ENCODE data around the gene TEAD1.
A peak's percentile ranks its signal among the peaks of the same experiment; 100 is the strongest.

Gene TEAD1

DNA sequence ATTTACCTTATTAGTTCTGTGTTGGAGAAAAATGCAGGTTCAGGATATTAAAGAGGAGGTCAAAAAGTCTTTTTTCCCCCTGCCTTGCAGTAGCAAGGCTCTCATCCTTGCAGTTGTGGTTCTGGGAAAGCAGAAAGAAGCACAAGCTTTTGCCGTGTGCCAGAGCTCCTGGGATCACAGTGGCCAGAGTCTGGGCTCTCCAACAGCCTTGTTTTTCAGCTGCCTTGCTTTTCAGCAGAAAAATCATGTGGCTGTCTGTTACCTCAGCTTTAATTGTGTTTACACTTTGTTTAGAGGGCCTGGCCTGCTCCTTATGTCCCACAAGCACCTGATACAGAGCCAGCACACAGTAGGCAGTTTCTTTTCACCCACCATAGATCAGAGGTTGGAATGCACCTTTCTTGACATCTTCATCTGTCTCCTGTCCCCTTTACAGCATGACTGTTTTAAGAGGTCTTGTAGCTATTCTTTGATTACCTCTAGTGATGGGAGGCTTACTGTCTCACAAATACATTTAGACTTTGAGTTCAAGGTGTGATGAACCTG lies 67.5 kb downstream of the TEAD1 start:
- no peak for TF ChIP-seq Cebpa-rat (IDR thresholded peaks at IDR 0.05)
- Histone ChIP-seq H3K9me3 (replicated peaks in 1 of 11) (peaks cover 0 to 12% (median 0%) of the 10 kb centered on the region in 11 experiments; a peak in 4 of 22 replicates), H3K27ac (no peak overlapping the region), H3K4me2 (no peak overlapping the region), H3K4me1 (peaks cover 0 to 3% (median 0%) of the 10 kb centered on the region in 10 experiments; a peak in 4 of 20 replicates), H3K4me3 (no peak overlapping the region), H4K20me1 (no peaks in the 10 kb centered on the region), H3K9ac (no peak overlapping the region), H3K36me3 (no peaks in the 10 kb centered on the region), H3K27me3 (0 out of 22 replicates have a peak, but pooled peaks cover 0 to 3% (median 0%) of the 10 kb centered on the region in 11 experiments)

DNA sequence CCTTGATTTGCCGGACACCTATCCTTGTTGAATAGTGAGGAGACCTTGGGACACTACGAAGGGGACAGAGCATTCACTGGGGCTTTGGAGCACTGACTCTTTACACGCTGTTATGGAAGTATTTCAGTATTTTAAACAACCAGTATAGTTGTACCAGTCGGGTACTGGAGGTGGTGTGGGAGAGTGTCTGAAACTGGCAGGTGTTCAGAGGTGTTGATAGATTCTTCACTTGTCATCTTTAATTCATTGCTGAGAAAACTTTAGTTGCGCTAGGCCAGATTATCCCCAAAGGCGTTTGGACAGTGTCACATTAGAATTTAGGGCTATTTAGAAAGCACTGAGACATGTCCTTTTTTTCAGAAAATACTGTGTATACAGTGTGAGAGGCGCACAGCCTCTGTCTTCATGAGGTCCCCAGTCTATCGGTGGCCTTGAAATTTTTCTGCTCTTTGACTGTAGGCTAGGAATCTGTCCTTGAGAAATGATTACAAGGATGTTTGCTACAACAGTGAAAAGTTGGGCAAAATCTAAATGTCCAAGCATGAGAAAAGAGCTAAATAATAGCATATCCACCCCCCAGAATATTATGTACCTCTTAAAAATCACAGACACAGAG lies 69.7 kb downstream of the TEAD1 start:
- TF ChIP-seq Cebpa-rat (IDR thresholded peaks at IDR 0.05) = no peak
- Histone ChIP-seq H4K20me1 (no peaks in the 10 kb centered on the region), H3K4me1 (peaks cover 0 to 5% (median 0%) of the 10 kb centered on the region in 10 experiments; a peak in 4 of 20 replicates), H3K9me3 (replicated peaks in 1 of 11) (peaks cover 0 to 12% (median 0%) of the 10 kb centered on the region in 11 experiments; a peak in 4 of 22 replicates), H3K27ac (no peak overlapping the region), H3K4me3 (no peak overlapping the region), H3K27me3 (0 out of 22 replicates have a peak, but pooled peaks cover 0 to 3% (median 0%) of the 10 kb centered on the region in 11 experiments), H3K36me3 (no peaks in the 10 kb centered on the region), H3K4me2 (no peak overlapping the region), H3K9ac (no peak overlapping the region)

- Histone ChIP-seq H3K36me3 (no peaks in the 10 kb centered on the region), H3K9ac (no peak overlapping the region), H3K4me3 (no peak overlapping the region), H3K27ac (no peak overlapping the region), H3K9me3 (replicated peaks in 1 of 11) (peaks cover 0 to 8% (median 0%) of the 10 kb centered on the region in 11 experiments; a peak in 4 of 22 replicates), H3K27me3 (0 out of 22 replicates have a peak, but pooled peaks cover 0 to 3% (median 0%) of the 10 kb centered on the region in 11 experiments), H3K4me1 (peaks cover 0 to 5% (median 0%) of the 10 kb centered on the region in 10 experiments; a peak in 4 of 20 replicates), H3K4me2 (no peak overlapping the region), H4K20me1 (no peaks in the 10 kb centered on the region; a peak in 1 of 22 replicates)
- TF ChIP-seq Cebpa-rat (IDR thresholded peaks at IDR 0.05) = no peak
Measured at GRCh38 chr11:12744826-12745502, 70.7 kb downstream of the TEAD1 start.

- Histone ChIP-seq H3K9ac (no peak overlapping the region), H3K27ac (no peak overlapping the region), H3K27me3 (0 out of 22 replicates have a peak, but pooled peaks cover 0 to 3% (median 0%) of the 10 kb centered on the region in 11 experiments), H3K4me3 (no peak overlapping the region), H3K36me3 (no peaks in the 10 kb centered on the region), H3K9me3 (replicated peaks in 1 of 11) (peaks cover 0 to under 1% (median 0%) of the 10 kb centered on the region in 11 experiments; a peak in 1 of 22 replicates), H4K20me1 (no peaks in the 10 kb centered on the region; a peak in 1 of 22 replicates), H3K4me2 (no peak overlapping the region), H3K4me1 (peaks cover 0 to 5% (median 0%) of the 10 kb centered on the region in 10 experiments; a peak in 4 of 20 replicates)
- no peak for TF ChIP-seq Cebpa-rat (IDR thresholded peaks at IDR 0.05)
Measured at GRCh38 chr11:12745787-12746186, 71.6 kb downstream of the TEAD1 start.

DNA sequence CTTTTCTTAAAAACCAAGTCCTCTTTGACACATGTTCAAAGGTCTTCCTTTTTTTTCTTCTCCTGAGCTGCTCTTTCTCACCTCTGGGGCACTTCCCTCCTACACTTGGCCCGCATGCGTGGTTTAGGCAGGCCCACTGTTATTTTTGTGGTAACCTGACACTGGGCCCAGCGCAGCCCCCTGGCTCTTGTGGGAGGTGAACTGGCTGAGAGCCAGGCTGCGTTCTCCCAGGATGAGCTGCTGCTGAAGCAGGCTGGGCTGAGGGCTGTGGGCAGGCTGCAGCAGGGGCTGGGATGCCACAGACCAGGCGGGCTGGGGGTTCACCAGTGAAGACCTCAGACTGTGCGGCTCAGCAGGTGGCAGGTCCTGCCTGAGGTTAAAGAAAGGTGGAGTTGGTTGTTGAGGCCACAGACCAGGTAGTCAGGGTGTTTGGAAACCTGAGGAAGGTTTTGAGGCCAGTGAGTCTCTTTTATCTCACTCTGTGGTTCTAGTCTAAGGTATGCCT lies 72.4 kb downstream of the TEAD1 start:
- Histone ChIP-seq H3K36me3 (no peaks in the 10 kb centered on the region), H4K20me1 (no peaks in the 10 kb centered on the region; a peak in 1 of 22 replicates), H3K27ac (no peak overlapping the region), H3K4me3 (no peak overlapping the region), H3K4me1 (peaks cover 0 to 5% (median 0%) of the 10 kb centered on the region in 10 experiments; a peak in 4 of 20 replicates), H3K4me2 (peak overlapping the region in 1 of 11 experiments; percentile 12; a peak in 1 of 22 replicates), H3K9me3 (replicated peaks in 1 of 11) (no peaks in the 10 kb centered on the region), H3K27me3 (0 out of 22 replicates have a peak, but pooled peaks cover 0 to 1% (median 0%) of the 10 kb centered on the region in 11 experiments), H3K9ac (no peak overlapping the region)
- TF ChIP-seq Cebpa-rat (IDR thresholded peaks at IDR 0.05) = no peak

DNA sequence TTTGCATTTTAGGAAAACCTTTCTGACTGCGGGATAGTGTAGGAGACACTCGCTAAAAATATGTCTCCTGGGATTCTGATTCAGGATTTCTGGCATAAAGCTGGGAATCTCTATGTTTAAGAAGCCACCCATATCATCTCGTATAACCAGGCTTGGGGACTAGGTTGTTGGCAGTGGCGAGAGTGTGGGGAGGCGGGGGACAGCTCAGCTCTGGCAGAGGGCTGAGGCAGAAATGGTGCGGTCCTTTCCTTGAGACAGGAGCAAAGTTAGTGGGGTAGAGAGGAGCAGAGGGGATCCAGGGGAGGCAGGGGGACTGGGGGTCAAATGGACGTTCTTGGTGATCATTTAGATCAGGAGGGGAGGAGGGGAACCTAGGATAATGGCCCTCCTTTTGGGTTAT lies 74.3 kb downstream of the TEAD1 start:
- TF ChIP-seq Cebpa-rat (IDR thresholded peaks at IDR 0.05) = no peak
- Histone ChIP-seq H3K9me3 (replicated peaks in 1 of 11) (no peaks in the 10 kb centered on the region), H4K20me1 (no peaks in the 10 kb centered on the region; a peak in 1 of 22 replicates), H3K27ac (no peak overlapping the region), H3K4me1 (peaks cover 0 to 5% (median 0%) of the 10 kb centered on the region in 10 experiments; a peak in 4 of 20 replicates), H3K4me3 (no peak overlapping the region), H3K27me3 (no peaks in the 10 kb centered on the region), H3K4me2 (no peak overlapping the region), H3K36me3 (no peaks in the 10 kb centered on the region), H3K9ac (no peak overlapping the region)

DNA sequence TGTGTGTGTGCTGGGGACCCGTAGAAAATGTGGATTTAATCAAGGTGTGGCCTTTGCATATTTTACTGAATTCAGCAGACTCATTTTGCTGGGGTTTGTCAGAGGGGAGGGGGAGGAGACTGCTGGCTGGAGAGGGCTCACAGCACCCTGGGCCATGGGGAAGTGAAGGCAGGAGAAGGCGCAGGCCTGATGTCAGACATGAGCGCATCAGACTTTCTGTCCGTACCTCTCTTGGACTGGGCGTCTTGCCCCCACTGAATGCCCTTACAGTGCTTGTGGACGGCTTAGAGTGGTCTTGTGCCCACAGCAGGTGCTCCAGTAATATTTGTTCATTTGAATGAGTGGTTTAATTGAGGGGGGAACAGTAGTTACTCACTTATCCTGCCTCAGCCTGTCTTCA lies 75.2 kb downstream of the TEAD1 start:
- H3K4me2 ChIP-seq = no peak overlapping the region
- no peaks in the 10 kb centered on the region; a peak in 1 of 22 replicates for H3K27me3 ChIP-seq
- no peaks in the 10 kb centered on the region for H3K36me3 ChIP-seq
- no peak for TF ChIP-seq Cebpa-rat (IDR thresholded peaks at IDR 0.05)
- peaks cover 0 to 5% (median 0%) of the 10 kb centered on the region in 10 experiments; a peak in 4 of 20 replicates for H3K4me1 ChIP-seq
- H3K9me3 ChIP-seq (replicated peaks in 1 of 11) = no peaks in the 10 kb centered on the region
- H3K9ac ChIP-seq = no peak overlapping the region
- no peak overlapping the region for H3K4me3 ChIP-seq
- H4K20me1 ChIP-seq = no peaks in the 10 kb centered on the region; a peak in 1 of 22 replicates
- no peak overlapping the region for H3K27ac ChIP-seq

DNA sequence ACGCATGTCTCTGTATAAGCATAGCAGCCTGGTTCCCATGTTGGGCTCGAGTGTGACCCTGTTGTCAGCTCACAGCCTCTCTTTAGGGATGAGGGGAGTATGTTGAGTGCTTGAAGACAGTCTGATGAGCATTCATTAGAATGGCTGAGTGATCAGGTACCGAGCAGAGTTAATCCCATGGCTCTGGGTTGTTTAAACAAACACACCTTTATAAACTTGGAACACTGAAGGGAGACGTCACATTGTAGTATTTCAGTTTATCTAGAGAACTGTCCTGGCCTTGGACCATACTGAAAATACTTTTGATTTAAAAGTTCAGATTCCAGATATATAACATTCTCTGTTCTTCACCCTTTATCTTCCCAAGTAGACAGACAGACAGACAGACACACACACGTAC lies 76.0 kb downstream of the TEAD1 start:
- H3K9ac ChIP-seq = no peak overlapping the region
- H3K27me3 ChIP-seq = no peaks in the 10 kb centered on the region; a peak in 1 of 22 replicates
- no peak for TF ChIP-seq Cebpa-rat (IDR thresholded peaks at IDR 0.05)
- no peak overlapping the region for H3K4me2 ChIP-seq
- H3K4me1 ChIP-seq = peaks cover 0 to 5% (median 0%) of the 10 kb centered on the region in 10 experiments; a peak in 4 of 20 replicates
- H4K20me1 ChIP-seq = no peaks in the 10 kb centered on the region; a peak in 1 of 22 replicates
- H3K9me3 ChIP-seq (replicated peaks in 1 of 11) = no peaks in the 10 kb centered on the region
- H3K4me3 ChIP-seq = no peak overlapping the region
- H3K36me3 ChIP-seq = no peaks in the 10 kb centered on the region
- H3K27ac ChIP-seq = no peak overlapping the region
